IPS-15b (cell line): ENCODE data around the gene MAML3.

Experiments
- H3K27me3 ChIP-seq: one replicate; pipeline ENCODE4 v1.6.1; 2013; ENCODE audit warnings: low read length; ENCODE audit not compliant: control insufficient read depth, insufficient read depth
- H3K36me3 ChIP-seq: one replicate; pipeline ENCODE4 v1.6.1; 2013; ENCODE audit warnings: low read length; ENCODE audit not compliant: control insufficient read depth, insufficient read depth
- H3K4me1 ChIP-seq: one replicate; pipeline ENCODE4 v1.6.1; 2013; ENCODE audit warnings: mild to moderate bottlenecking, low read length; ENCODE audit not compliant: control insufficient read depth, insufficient read depth
- H3K4me3 ChIP-seq: one replicate; pipeline ENCODE4 v1.5.1; 2013; ENCODE audit warnings: low read depth, low read length
- H3K9ac ChIP-seq: one replicate; pipeline ENCODE4 v1.6.1; 2013; ENCODE audit warnings: low read depth, mild to moderate bottlenecking, low read length
- H3K9me3 ChIP-seq: one replicate; pipeline ENCODE4 v1.6.1; 2013; ENCODE audit warnings: mild to moderate bottlenecking, low read length; ENCODE audit not compliant: control insufficient read depth, insufficient read depth

The MAML3 gene

GRCh38 chr4:139776235-139776634 is 377.7 kb downstream of the MAML3 start:
- H3K27me3 ChIP-seq, result no peaks in the 10 kb centered on the region
- no peak overlapping the region for H3K9ac ChIP-seq
- H3K4me3 ChIP-seq, result no peak overlapping the region
- H3K9me3 ChIP-seq, result no peaks in the 10 kb centered on the region
- H3K4me1 ChIP-seq, result peaks cover 12% of the 10 kb centered on the region
- no peaks in the 10 kb centered on the region for H3K36me3 ChIP-seq

GRCh38 chr4:139774759-139775487 is 379.1 kb downstream of the MAML3 start:
- no peaks in the 10 kb centered on the region for H3K27me3 ChIP-seq
- H3K36me3 ChIP-seq, result no peaks in the 10 kb centered on the region
- H3K4me1 ChIP-seq, result peaks cover 12% of the 10 kb centered on the region
- no peak overlapping the region for H3K4me3 ChIP-seq
- H3K9ac ChIP-seq, result no peak overlapping the region
- H3K9me3 ChIP-seq, result no peaks in the 10 kb centered on the region

GRCh38 chr4:139773560-139774318 is 380.2 kb downstream of the MAML3 start:
- H3K36me3 ChIP-seq, result no peaks in the 10 kb centered on the region
- H3K27me3 ChIP-seq, result no peaks in the 10 kb centered on the region
- peaks cover 12% of the 10 kb centered on the region for H3K4me1 ChIP-seq
- no peak overlapping the region for H3K4me3 ChIP-seq
- no peaks in the 10 kb centered on the region for H3K9me3 ChIP-seq
- no peak overlapping the region for H3K9ac ChIP-seq

- Histone ChIP-seq H3K9ac (no peak overlapping the region), H3K36me3 (no peaks in the 10 kb centered on the region), H3K4me1 (peaks cover 9% of the 10 kb centered on the region), H3K27me3 (no peaks in the 10 kb centered on the region), H3K9me3 (no peaks in the 10 kb centered on the region), H3K4me3 (no peak overlapping the region)
These were observed 383.6 kb downstream of the MAML3 start for GRCh38 chr4:139770361-139770760.

GRCh38 chr4:139769364-139769763 is 384.6 kb downstream of the MAML3 start:
- Histone ChIP-seq H3K4me3 (no peak overlapping the region), H3K36me3 (no peaks in the 10 kb centered on the region)

GRCh38 chr4:139768896-139769295 is 385.1 kb downstream of the MAML3 start:
- Histone ChIP-seq H3K36me3 (no peaks in the 10 kb centered on the region), H3K27me3 (no peaks in the 10 kb centered on the region), H3K4me3 (no peak overlapping the region), H3K9me3 (no peaks in the 10 kb centered on the region), H3K4me1 (no peaks in the 10 kb centered on the region), H3K9ac (no peak overlapping the region)

More at GRCh38 chr4:139769364-139769763, 384.6 kb downstream of the MAML3 start:
- Histone ChIP-seq H3K4me1 (no peaks in the 10 kb centered on the region), H3K9ac (no peak overlapping the region), H3K27me3 (no peaks in the 10 kb centered on the region), H3K9me3 (no peaks in the 10 kb centered on the region)

GRCh38 chr4:139768366-139768765 is 385.6 kb downstream of the MAML3 start:
- no peaks in the 10 kb centered on the region for H3K27me3 ChIP-seq
- H3K4me1 ChIP-seq, result no peaks in the 10 kb centered on the region
- H3K9ac ChIP-seq, result no peak overlapping the region
- H3K9me3 ChIP-seq, result no peaks in the 10 kb centered on the region
- no peaks in the 10 kb centered on the region for H3K36me3 ChIP-seq
- H3K4me3 ChIP-seq, result no peak overlapping the region

- H3K9me3 ChIP-seq, result no peaks in the 10 kb centered on the region
- no peaks in the 10 kb centered on the region for H3K27me3 ChIP-seq
- H3K4me3 ChIP-seq, result no peak overlapping the region
- no peaks in the 10 kb centered on the region for H3K36me3 ChIP-seq
- no peak overlapping the region for H3K9ac ChIP-seq
- H3K4me1 ChIP-seq, result no peaks in the 10 kb centered on the region
These were observed 386.4 kb downstream of the MAML3 start for GRCh38 chr4:139767585-139767984.

GRCh38 chr4:139767168-139767567 is 386.8 kb downstream of the MAML3 start:
- Histone ChIP-seq H3K36me3 (no peaks in the 10 kb centered on the region), H3K4me1 (no peaks in the 10 kb centered on the region), H3K4me3 (no peak overlapping the region), H3K9ac (no peak overlapping the region), H3K27me3 (no peaks in the 10 kb centered on the region), H3K9me3 (no peaks in the 10 kb centered on the region)

GRCh38 chr4:139764686-139765310 is 389.2 kb downstream of the MAML3 start:
- Histone ChIP-seq H3K4me1 (no peaks in the 10 kb centered on the region), H3K27me3 (no peaks in the 10 kb centered on the region), H3K9ac (no peak overlapping the region), H3K36me3 (no peaks in the 10 kb centered on the region), H3K9me3 (no peaks in the 10 kb centered on the region), H3K4me3 (no peak overlapping the region)

GRCh38 chr4:139764182-139764581 is 389.8 kb downstream of the MAML3 start:
- Histone ChIP-seq H3K4me3 (no peak overlapping the region), H3K36me3 (no peaks in the 10 kb centered on the region), H3K9me3 (no peaks in the 10 kb centered on the region), H3K27me3 (no peaks in the 10 kb centered on the region), H3K4me1 (no peaks in the 10 kb centered on the region), H3K9ac (no peak overlapping the region)

GRCh38 chr4:139763672-139764071 is 390.3 kb downstream of the MAML3 start:
- no peaks in the 10 kb centered on the region for H3K4me1 ChIP-seq
- no peak overlapping the region for H3K9ac ChIP-seq
- H3K36me3 ChIP-seq, result no peaks in the 10 kb centered on the region
- no peaks in the 10 kb centered on the region for H3K9me3 ChIP-seq
- no peaks in the 10 kb centered on the region for H3K27me3 ChIP-seq
- H3K4me3 ChIP-seq, result no peak overlapping the region
